Femur (tissue), 1 donor: ENCODE data around the gene GDPD5.

Source experiments
- DNase-seq: peaks from one replicate; pipeline ENCODE4 v3.0.0-alpha.2; 2017

Gene GDPD5

GRCh38 chr11:75388386-75389275 is 137.1 kb downstream of the GDPD5 start:
- DNase-seq = peak; percentile 78

- no peak for DNase-seq
Measured at GRCh38 chr11:75387736-75388294, 137.9 kb downstream of the GDPD5 start.

GRCh38 chr11:75386942-75387630 is 138.7 kb downstream of the GDPD5 start:
- no peak for DNase-seq
